Measurements from ENCODE around the gene WASHC2C.
"Not testable (repeated sequence)": the region's sequence is repeated elsewhere in the genome, so short reads cannot be mapped to it uniquely, and the experiment has no call there.

DNA sequence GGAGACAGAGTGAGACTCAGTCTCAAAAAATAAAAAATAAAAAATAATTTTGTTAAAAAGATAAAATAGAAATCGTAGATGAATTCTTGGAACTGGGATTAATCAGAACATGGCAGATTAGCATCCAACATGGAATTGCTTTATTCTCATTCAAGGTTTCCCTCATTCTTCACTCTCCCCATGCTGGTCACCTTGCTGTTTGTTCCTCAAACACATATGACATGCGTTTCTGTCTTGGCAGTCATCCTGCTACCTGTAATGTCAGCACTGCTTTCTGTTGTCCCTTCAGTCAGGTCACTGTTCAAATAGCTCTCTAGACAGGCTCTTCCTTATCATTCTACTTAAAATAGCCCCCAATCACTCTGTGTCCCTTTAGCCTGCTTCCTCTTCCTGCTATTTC is 95.9 kb downstream of the WASHC2C start:
- TF ChIP-seq, protein P1, sequence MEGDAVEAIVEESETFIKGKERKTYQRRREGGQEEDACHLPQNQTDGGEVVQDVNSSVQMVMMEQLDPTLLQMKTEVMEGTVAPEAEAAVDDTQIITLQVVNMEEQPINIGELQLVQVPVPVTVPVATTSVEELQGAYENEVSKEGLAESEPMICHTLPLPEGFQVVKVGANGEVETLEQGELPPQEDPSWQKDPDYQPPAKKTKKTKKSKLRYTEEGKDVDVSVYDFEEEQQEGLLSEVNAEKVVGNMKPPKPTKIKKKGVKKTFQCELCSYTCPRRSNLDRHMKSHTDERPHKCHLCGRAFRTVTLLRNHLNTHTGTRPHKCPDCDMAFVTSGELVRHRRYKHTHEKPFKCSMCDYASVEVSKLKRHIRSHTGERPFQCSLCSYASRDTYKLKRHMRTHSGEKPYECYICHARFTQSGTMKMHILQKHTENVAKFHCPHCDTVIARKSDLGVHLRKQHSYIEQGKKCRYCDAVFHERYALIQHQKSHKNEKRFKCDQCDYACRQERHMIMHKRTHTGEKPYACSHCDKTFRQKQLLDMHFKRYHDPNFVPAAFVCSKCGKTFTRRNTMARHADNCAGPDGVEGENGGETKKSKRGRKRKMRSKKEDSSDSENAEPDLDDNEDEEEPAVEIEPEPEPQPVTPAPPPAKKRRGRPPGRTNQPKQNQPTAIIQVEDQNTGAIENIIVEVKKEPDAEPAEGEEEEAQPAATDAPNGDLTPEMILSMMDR (IDR thresholded peaks at IDR 0.05): not testable (repeated sequence)
- not testable (repeated sequence) for TF ChIP-seq EZH2 (IDR thresholded peaks at IDR 0.05; ENCODE audit: borderline replicate concordance, insufficient read depth, low read depth, low read length, poor library complexity, severe bottlenecking)
